Stomach smooth muscle (tissue), 2 donors: ENCODE data around the gene ANGPTL2.

Experiments used
- H3K27ac ChIP-seq: one replicate; pipeline ENCODE4 v1.7.0; 2013; ENCODE audit warnings: mild to moderate bottlenecking, low read length, inconsistent platforms
- H3K27me3 ChIP-seq, 2 donors: one replicate each; pipeline ENCODE4 v1.7.0; 2013; ENCODE audit warnings: low read length in 2 of 2; ENCODE audit not compliant: insufficient read depth in 2 of 2, control insufficient read depth in 1 of 2
- H3K36me3 ChIP-seq, 2 donors: one replicate each; pipeline ENCODE4 v1.7.0; 2013; ENCODE audit warnings: low read length in 2 of 2; ENCODE audit not compliant: control insufficient read depth in 2 of 2, insufficient read depth in 2 of 2
- H3K4me1 ChIP-seq: one replicate; pipeline ENCODE4 v1.7.0; 2013; ENCODE audit warnings: low read length; ENCODE audit not compliant: control insufficient read depth, insufficient read depth
- H3K4me3 ChIP-seq, 2 donors: one replicate each; pipeline ENCODE4 v1.7.0; 2013; ENCODE audit warnings: low read length in 2 of 2
- H3K9ac ChIP-seq, 2 donors: one replicate each; pipeline ENCODE4 v1.7.0; 2013; ENCODE audit warnings: low read length in 2 of 2, mild to moderate bottlenecking in 1 of 2
- H3K9me3 ChIP-seq, 2 donors: one replicate each; pipeline ENCODE4 v1.7.0; 2013; ENCODE audit warnings: low read length in 2 of 2; ENCODE audit not compliant: control insufficient read depth in 2 of 2
- donor health status: healthy.
- donor health status: Pancreatic carcinoma.

ANGPTL2 gene

GRCh38 chr9:127136081-127136879 lies 13.8 kb upstream of the ANGPTL2 start:
- H3K27ac ChIP-seq, result peak overlapping the region; percentile 93
- H3K27me3 ChIP-seq, result no peaks in the 10 kb centered on the region
- H3K9me3 ChIP-seq, result no peaks in the 10 kb centered on the region
- no peak overlapping the region for H3K9ac ChIP-seq
- peaks cover 65% of the 10 kb centered on the region for H3K4me1 ChIP-seq
- H3K36me3 ChIP-seq, result no peaks in the 10 kb centered on the region
- H3K4me3 ChIP-seq, result no peak overlapping the region

DNA sequence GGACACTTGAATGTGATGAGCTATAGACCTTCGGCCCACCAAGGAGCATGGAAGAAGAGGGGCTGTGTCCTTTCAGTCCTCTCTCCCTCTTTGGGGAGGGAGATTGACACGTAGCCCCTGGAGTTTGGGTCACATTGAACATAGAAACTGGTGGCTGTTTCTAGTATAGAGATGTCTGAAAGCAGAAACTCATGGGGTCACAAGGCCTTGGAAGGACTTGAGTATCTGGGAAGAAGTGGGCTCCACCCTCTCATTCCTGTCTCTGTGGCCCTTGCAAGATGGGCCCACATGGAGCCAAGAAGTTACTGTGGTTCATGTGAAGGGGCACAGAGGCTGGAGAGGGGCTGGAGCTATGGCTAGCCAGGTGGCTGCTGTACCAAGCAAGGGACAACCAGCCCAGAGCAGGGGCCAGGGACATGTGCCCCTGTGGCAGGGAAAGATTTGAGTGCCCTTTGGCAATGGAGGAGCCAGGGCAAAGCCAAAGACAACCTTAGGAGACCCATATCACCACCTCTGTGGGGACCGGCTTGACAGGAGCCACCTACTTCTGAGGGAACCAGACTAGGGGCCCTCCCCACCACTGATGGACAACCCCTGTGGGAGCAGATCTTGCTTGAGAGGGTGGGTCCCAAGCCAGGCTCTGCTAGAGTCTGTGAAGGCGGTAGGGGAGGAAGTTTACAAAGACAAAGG lies 12.8 kb upstream of the ANGPTL2 start:
- H3K27ac ChIP-seq, result peak overlapping the region; percentile 93
- peak overlapping the region; percentile 13 to 70 for H3K9ac ChIP-seq
- H3K4me1 ChIP-seq, result peaks cover 68% of the 10 kb centered on the region
- peak overlapping the region in 1 of 2 donors; percentile 29 for H3K4me3 ChIP-seq
- no peaks in the 10 kb centered on the region for H3K9me3 ChIP-seq
- H3K27me3 ChIP-seq, result no peaks in the 10 kb centered on the region
- no peaks in the 10 kb centered on the region for H3K36me3 ChIP-seq

GRCh38 chr9:127133739-127134167 lies 11.3 kb upstream of the ANGPTL2 start:
- Histone ChIP-seq H3K9ac (peak overlapping the region; percentile 70 to 74), H3K4me3 (peak overlapping the region in 1 of 2 donors; percentile 49), H3K4me1 (peaks cover 74% of the 10 kb centered on the region), H3K9me3 (no peaks in the 10 kb centered on the region), H3K27me3 (no peaks in the 10 kb centered on the region), H3K27ac (peak overlapping the region; percentile 93), H3K36me3 (no peaks in the 10 kb centered on the region)

DNA sequence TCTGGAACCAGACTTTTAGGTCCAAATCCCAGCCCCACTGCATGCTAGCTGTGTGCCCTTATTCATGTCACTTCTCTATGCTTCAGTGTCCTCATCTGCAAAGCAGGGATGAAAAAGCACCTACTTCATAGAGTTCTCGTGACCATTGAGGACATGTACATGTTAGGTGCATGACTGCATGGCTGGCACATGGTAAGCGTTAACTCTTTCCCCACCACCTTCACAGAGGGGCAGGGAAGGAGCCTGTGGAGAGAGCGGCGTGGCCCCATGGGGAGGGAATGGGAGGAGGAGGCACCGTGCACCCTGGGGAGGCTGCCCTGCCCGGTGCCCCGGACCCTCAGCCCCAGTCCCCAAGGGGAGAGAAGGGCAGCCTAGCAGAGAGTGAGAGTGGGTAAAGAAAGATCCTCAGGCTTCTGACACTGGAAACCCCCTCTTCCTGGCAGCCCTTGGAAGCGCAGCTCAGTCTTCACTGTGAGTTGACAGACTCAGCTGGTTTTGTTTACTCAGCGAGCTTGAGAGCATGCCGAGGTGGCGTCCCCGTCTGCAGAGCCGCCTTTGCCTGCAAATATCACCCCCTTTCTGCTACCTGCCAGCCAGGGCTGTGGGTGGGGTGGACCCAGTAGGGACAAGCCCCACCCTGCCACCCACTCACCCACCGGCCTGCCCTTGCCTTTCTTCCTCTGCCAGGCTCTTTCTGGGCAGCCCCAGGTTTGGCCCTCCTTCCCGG lies 10.6 kb upstream of the ANGPTL2 start:
- no peaks in the 10 kb centered on the region for H3K27me3 ChIP-seq
- H3K36me3 ChIP-seq, result no peaks in the 10 kb centered on the region
- peak overlapping the region in 1 of 2 donors; percentile 49 for H3K4me3 ChIP-seq
- peaks cover 79% of the 10 kb centered on the region for H3K4me1 ChIP-seq
- peak overlapping the region; percentile 70 to 74 for H3K9ac ChIP-seq
- H3K9me3 ChIP-seq, result no peaks in the 10 kb centered on the region
- H3K27ac ChIP-seq, result peak overlapping the region; percentile 93

DNA sequence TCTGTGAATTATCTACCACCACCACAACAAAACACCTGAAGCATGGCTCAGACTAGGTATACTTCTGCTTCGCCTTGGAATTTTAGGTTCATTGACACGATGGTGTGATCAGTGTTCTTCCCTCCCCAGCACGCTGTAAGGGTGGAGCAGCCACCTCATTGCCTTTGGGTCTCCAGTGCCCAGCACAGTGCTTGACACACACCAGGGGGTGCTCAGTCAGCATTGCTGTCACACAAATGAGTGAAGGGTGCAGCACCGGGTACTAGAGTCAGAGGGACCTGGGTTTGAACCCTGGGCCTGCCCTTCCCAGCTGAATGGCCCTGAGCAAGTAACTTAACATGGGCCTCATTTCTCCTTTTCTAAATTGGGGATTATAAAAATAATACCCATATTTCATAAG lies 9.9 kb upstream of the ANGPTL2 start:
- Histone ChIP-seq H3K36me3 (no peaks in the 10 kb centered on the region), H3K27ac (peak overlapping the region; percentile 93), H3K9me3 (no peaks in the 10 kb centered on the region), H3K4me1 (peaks cover 79% of the 10 kb centered on the region), H3K9ac (peak overlapping the region in 1 of 2 donors; percentile 70), H3K4me3 (no peak overlapping the region), H3K27me3 (no peaks in the 10 kb centered on the region)

GRCh38 chr9:127131871-127132270 lies 9.4 kb upstream of the ANGPTL2 start:
- peaks cover 75% of the 10 kb centered on the region for H3K4me1 ChIP-seq
- H3K27ac ChIP-seq, result peak overlapping the region; percentile 93
- no peaks in the 10 kb centered on the region for H3K27me3 ChIP-seq
- H3K4me3 ChIP-seq, result no peak overlapping the region
- peak overlapping the region in 1 of 2 donors; percentile 6 for H3K9ac ChIP-seq
- no peaks in the 10 kb centered on the region for H3K36me3 ChIP-seq
- no peaks in the 10 kb centered on the region for H3K9me3 ChIP-seq

GRCh38 chr9:127130661-127131538 lies 8.5 kb upstream of the ANGPTL2 start:
- H3K4me1 ChIP-seq, result peaks cover 65% of the 10 kb centered on the region
- H3K9me3 ChIP-seq, result no peaks in the 10 kb centered on the region
- H3K36me3 ChIP-seq, result no peaks in the 10 kb centered on the region
- no peak overlapping the region for H3K4me3 ChIP-seq
- no peaks in the 10 kb centered on the region for H3K27me3 ChIP-seq
- H3K27ac ChIP-seq, result peak overlapping the region; percentile 93
- H3K9ac ChIP-seq, result peak overlapping the region; percentile 4 to 29

DNA sequence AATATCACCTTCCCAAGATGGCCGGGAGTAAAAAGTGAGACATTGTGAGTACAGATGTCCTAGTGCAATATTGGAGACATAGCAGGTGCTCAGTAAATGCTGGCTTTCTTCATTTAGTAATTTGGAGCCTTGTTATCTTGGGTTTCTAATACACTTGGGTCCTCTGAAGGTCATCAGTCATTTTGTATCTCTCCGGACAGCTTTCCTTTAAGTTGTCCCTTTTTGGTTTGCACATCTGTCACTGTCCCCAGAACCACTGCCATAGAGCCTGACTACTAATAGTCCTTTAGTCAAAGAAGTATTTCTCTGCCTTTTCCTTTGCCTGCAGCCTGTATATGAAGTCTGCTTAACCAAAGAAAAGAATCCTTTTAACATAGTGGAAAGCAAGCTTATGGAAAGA lies 7.8 kb upstream of the ANGPTL2 start:
- Histone ChIP-seq H3K27ac (no peak overlapping the region), H3K36me3 (no peaks in the 10 kb centered on the region), H3K4me1 (peaks cover 58% of the 10 kb centered on the region), H3K9ac (no peak overlapping the region), H3K4me3 (no peak overlapping the region), H3K9me3 (no peaks in the 10 kb centered on the region), H3K27me3 (no peaks in the 10 kb centered on the region)

DNA sequence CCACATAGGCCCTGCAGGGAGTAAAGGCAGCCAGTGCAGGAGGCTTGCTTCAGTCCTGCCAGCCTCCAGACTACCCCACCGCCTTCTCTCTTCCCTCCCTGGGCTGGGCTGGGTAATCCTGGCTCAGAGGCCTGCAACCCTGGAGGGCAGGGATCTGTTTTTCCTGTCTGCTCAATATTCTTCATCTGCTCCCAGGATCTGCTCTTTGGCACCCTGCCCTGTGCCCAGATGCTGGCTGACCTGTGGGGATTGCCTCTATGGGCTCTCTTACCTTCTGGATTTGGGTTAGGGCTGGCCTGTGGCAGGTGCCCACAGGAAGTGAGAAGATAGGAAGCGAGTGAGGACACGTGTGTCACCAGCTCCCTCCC lies 7.3 kb upstream of the ANGPTL2 start:
- Histone ChIP-seq H3K27ac (no peak overlapping the region), H3K36me3 (no peaks in the 10 kb centered on the region), H3K9me3 (no peaks in the 10 kb centered on the region), H3K27me3 (no peaks in the 10 kb centered on the region), H3K9ac (no peak overlapping the region), H3K4me3 (no peak overlapping the region), H3K4me1 (peaks cover 55% of the 10 kb centered on the region)
